ENCODE results near the gene TPD52L1. TPM values are rescaled to one million over a fixed set of nuclear protein-coding genes. Genes with fewer than 3 reads are reported as not detected.

Gene TPD52L1
- total and polyA plus RNA-seq, 2 donors (not counting 3 experiments of a cell fraction or from before 2014, with no cell fraction given): 0.29 to 0.37 TPM

- DNase-seq (ENCODE audit: low read depth, low spot score): no peak
- CTCF ChIA-PET: interaction anchor here (1.4 to 5.6 kb wide), 2 partner anchors 11 to 16 kb away, joined by 3 to 37 read pairs; no protein-coding TSS in a partner anchor
- no TSS peak for BruUV-seq (replicated peaks)
These were observed 49.8 kb downstream of the TPD52L1 start for GRCh38 chr6:125203395-125203794.

More at GRCh38 chr6:125203395-125203794, 49.8 kb downstream of the TPD52L1 start:
- no peak overlapping the region for H3K27ac ChIP-seq (ENCODE audit: insufficient read depth, low read depth, low read length)
- POLR2A ChIA-PET: no interaction called here
- H3K4me1 ChIP-seq (ENCODE audit: control insufficient read depth, extremely low read depth, insufficient read depth, low read length): peaks cover 10% of the 10 kb centered on the region
- H3K27me3 ChIP-seq (ENCODE audit: control insufficient read depth in 2 of 2, insufficient read depth in 2 of 2, low read length in 2 of 2): peaks cover 0 to 2% of the 10 kb centered on the region in 2 experiments
- H3K36me3 ChIP-seq (ENCODE audit: control insufficient read depth in 2 of 2, extremely low read depth in 1 of 2, insufficient read depth in 2 of 2, low read length in 2 of 2): no peaks in the 10 kb centered on the region
- FAIRE-seq: no peak
- TF ChIP-seq MYC (IDR thresholded peaks at IDR 0.05; ENCODE audit: low read depth, low read length): no peak
- TF ChIP-seq, protein P1, sequence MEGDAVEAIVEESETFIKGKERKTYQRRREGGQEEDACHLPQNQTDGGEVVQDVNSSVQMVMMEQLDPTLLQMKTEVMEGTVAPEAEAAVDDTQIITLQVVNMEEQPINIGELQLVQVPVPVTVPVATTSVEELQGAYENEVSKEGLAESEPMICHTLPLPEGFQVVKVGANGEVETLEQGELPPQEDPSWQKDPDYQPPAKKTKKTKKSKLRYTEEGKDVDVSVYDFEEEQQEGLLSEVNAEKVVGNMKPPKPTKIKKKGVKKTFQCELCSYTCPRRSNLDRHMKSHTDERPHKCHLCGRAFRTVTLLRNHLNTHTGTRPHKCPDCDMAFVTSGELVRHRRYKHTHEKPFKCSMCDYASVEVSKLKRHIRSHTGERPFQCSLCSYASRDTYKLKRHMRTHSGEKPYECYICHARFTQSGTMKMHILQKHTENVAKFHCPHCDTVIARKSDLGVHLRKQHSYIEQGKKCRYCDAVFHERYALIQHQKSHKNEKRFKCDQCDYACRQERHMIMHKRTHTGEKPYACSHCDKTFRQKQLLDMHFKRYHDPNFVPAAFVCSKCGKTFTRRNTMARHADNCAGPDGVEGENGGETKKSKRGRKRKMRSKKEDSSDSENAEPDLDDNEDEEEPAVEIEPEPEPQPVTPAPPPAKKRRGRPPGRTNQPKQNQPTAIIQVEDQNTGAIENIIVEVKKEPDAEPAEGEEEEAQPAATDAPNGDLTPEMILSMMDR (IDR thresholded peaks at IDR 0.05; ENCODE audit: extremely low read depth in 1 of 2, insufficient read depth in 1 of 2, low read depth in 1 of 2, low read length in 2 of 2): no peak
- TF ChIP-seq FOS (IDR thresholded peaks at IDR 0.05; ENCODE audit: borderline replicate concordance, insufficient read depth, low read length): no peak
- no peak for TF ChIP-seq POLR2A (IDR thresholded peaks at IDR 0.05; ENCODE audit: low read depth, low read length)
- TF ChIP-seq GATA2 (IDR thresholded peaks at IDR 0.05; ENCODE audit: insufficient read depth, insufficient read length, low read depth, low read length): no peak
- TF ChIP-seq POLR2AphosphoS5 (IDR thresholded peaks at IDR 0.05; ENCODE audit: insufficient read depth, low read depth, low read length): no peak
- TF ChIP-seq, protein P2, sequence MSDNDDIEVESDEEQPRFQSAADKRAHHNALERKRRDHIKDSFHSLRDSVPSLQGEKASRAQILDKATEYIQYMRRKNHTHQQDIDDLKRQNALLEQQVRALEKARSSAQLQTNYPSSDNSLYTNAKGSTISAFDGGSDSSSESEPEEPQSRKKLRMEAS (IDR thresholded peaks at IDR 0.05; ENCODE audit: insufficient read depth, insufficient read length): no peak
- TF ChIP-seq JUN (IDR thresholded peaks at IDR 0.05; ENCODE audit: borderline replicate concordance, insufficient read depth, insufficient read length, low read depth): no peak
- no peak for TF ChIP-seq EZH2 (IDR thresholded peaks at IDR 0.05; ENCODE audit: borderline replicate concordance, low read depth, low read length, severe bottlenecking)
- H3K4me3 ChIP-seq (replicated peaks in 1 of 3; ENCODE audit: insufficient read depth in 1 of 3, low read depth in 1 of 3, low read length in 3 of 3): no peak overlapping the region
- H3K9ac ChIP-seq (replicated peaks; ENCODE audit: extremely low read depth, insufficient read depth, low read length): no peak overlapping the region
- H4K20me1 ChIP-seq (replicated peaks; ENCODE audit: control insufficient read depth, extremely low read depth, insufficient read depth, low read length): no peaks in the 10 kb centered on the region
- H3K4me2 ChIP-seq (ENCODE audit: insufficient read depth, low read length): no peak overlapping the region
- dilution Hi-C loops (cut with MboI; ENCODE audit: extremely low pct_ligation_motif_present, low sequenced_read_pairs): no loop called here
- no peak overlapping the region for H2AFZ ChIP-seq (ENCODE audit: low read depth, low read length)
- no peaks in the 10 kb centered on the region for H3K9me1 ChIP-seq (replicated peaks; ENCODE audit: control insufficient read depth, extremely low read depth, insufficient read depth, low read length)
- H3K9me3 ChIP-seq (replicated peaks; ENCODE audit: control insufficient read depth, insufficient read depth, low read length): no peaks in the 10 kb centered on the region
- intact Hi-C loops (cut with micrococcal nuclease): no loop called here
- H3K79me2 ChIP-seq (ENCODE audit: control insufficient read depth, insufficient read depth, low read length): no peaks in the 10 kb centered on the region

Measured in endothelial cell of umbilical vein (primary cell).